ENCODE measurements around the gene CTNND2. TPM values are rescaled to one million over a fixed set of nuclear protein-coding genes. Genes with fewer than 3 reads are reported as not detected.

CTNND2 gene
- total and polyA plus RNA-seq, 10 of the 15 experiments (the other 5 are each of a cell fraction or from before 2014, with no cell fraction given), result 0.02 to 0.16 (median 0.04) TPM; not detected in 7

- CTCF ChIA-PET, result interaction anchor here (0.6 kb wide), 1 partner anchor 317 kb away, joined by 4 read pairs; no protein-coding TSS in a partner anchor
- Histone ChIP-seq H3K4me1 (ENCODE audit: control insufficient read depth, insufficient read depth, low read length) (no peaks in the 10 kb centered on the region), H2AFZ (ENCODE audit: control insufficient read depth, low read depth, low read length) (no peak overlapping the region), H3K79me2 (ENCODE audit: control insufficient read depth, insufficient read depth, low read length) (no peaks in the 10 kb centered on the region), H3K9me3 (replicated peaks; ENCODE audit: control insufficient read depth, insufficient read depth, low read length) (no peaks in the 10 kb centered on the region), H3K27me3 (replicated peaks in 1 of 2; ENCODE audit: control insufficient read depth in 2 of 2, insufficient read depth in 2 of 2, low read length in 1 of 2) (peaks cover 3 to 8% of the 10 kb centered on the region in 2 experiments; a peak in 3 of 4 replicates), H3K4me2 (ENCODE audit: control insufficient read depth, insufficient read depth) (no peak overlapping the region), H3K36me3 (ENCODE audit: control insufficient read depth in 2 of 2, insufficient read depth in 2 of 2, low read length in 1 of 2) (no peaks in the 10 kb centered on the region), H4K20me1 (ENCODE audit: control insufficient read depth, insufficient read depth) (no peaks in the 10 kb centered on the region), H3K27ac (ENCODE audit: control insufficient read depth, insufficient read depth) (no peak overlapping the region), H3K4me3 (no peak overlapping the region), H3K9ac (ENCODE audit: control insufficient read depth, insufficient read depth, low read length) (no peak overlapping the region)
- in situ Hi-C loops (cut with MboI), result no loop called here
- intact Hi-C loops (cut with micrococcal nuclease; ENCODE audit: unreplicated experiment), result no loop called here
- no peak for DNase-seq (ENCODE audit: low read depth, low spot score)
- 41% methylated on average over 7 of the region's 7 CpGs for WGBS (ENCODE audit: insufficient coverage, insufficient replicate concordance, low lambda C conversion rate, missing lambda C conversion rate)
- BruUV-seq (replicated peaks), result no TSS peak
- ATAC-seq, result no peak
- SMC1A ChIA-PET (ENCODE audit: uncharacterized antibody, unreplicated experiment), result no interaction called here
- RAD21 ChIA-PET (ENCODE audit: unreplicated experiment), result no interaction called here
- POLR2A ChIA-PET, result no interaction called here
- no peak for FAIRE-seq
- TF ChIP-seq CEBPZ (IDR thresholded peaks at IDR 0.05; ENCODE audit: low read depth, low read length), result no peak
- no peak for TF ChIP-seq SREBF1 (IDR thresholded peaks at IDR 0.05; ENCODE audit: low read length)
- no peak for TF ChIP-seq BMI1 (IDR thresholded peaks at IDR 0.05; ENCODE audit: borderline replicate concordance)
- no peak for TF ChIP-seq SRF (IDR thresholded peaks at IDR 0.05; ENCODE audit: low read depth in 2 of 2, low read length in 2 of 2)
- TF ChIP-seq, protein P1, sequence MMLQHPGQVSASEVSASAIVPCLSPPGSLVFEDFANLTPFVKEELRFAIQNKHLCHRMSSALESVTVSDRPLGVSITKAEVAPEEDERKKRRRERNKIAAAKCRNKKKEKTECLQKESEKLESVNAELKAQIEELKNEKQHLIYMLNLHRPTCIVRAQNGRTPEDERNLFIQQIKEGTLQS (IDR thresholded peaks at IDR 0.05; ENCODE audit: borderline replicate concordance, extremely low read depth, low read depth, low read length), result no peak
- TF ChIP-seq, protein P2, sequence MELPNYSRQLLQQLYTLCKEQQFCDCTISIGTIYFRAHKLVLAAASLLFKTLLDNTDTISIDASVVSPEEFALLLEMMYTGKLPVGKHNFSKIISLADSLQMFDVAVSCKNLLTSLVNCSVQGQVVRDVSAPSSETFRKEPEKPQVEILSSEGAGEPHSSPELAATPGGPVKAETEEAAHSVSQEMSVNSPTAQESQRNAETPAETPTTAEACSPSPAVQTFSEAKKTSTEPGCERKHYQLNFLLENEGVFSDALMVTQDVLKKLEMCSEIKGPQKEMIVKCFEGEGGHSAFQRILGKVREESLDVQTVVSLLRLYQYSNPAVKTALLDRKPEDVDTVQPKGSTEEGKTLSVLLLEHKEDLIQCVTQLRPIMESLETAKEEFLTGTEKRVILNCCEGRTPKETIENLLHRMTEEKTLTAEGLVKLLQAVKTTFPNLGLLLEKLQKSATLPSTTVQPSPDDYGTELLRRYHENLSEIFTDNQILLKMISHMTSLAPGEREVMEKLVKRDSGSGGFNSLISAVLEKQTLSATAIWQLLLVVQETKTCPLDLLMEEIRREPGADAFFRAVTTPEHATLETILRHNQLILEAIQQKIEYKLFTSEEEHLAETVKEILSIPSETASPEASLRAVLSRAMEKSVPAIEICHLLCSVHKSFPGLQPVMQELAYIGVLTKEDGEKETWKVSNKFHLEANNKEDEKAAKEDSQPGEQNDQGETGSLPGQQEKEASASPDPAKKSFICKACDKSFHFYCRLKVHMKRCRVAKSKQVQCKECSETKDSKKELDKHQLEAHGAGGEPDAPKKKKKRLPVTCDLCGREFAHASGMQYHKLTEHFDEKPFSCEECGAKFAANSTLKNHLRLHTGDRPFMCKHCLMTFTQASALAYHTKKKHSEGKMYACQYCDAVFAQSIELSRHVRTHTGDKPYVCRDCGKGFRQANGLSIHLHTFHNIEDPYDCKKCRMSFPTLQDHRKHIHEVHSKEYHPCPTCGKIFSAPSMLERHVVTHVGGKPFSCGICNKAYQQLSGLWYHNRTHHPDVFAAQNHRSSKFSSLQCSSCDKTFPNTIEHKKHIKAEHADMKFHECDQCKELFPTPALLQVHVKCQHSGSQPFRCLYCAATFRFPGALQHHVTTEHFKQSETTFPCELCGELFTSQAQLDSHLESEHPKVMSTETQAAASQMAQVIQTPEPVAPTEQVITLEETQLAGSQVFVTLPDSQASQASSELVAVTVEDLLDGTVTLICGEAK (IDR thresholded peaks at IDR 0.05; ENCODE audit: borderline replicate concordance), result no peak
- TF ChIP-seq ZNF24 (IDR thresholded peaks at IDR 0.05), result no peak
- no peak for TF ChIP-seq JUNB (IDR thresholded peaks at IDR 0.05)
- no peak for TF ChIP-seq NFYA (IDR thresholded peaks at IDR 0.05; ENCODE audit: borderline replicate concordance, low read depth, low read length)
- TF ChIP-seq TCF7 (IDR thresholded peaks at IDR 0.05; ENCODE audit: borderline replicate concordance), result no peak
- no peak for TF ChIP-seq FOXK2 (IDR thresholded peaks at IDR 0.05)
- TF ChIP-seq TARDBP (IDR thresholded peaks at IDR 0.05; ENCODE audit: borderline replicate concordance), result no peak
- TF ChIP-seq WRNIP1 (IDR thresholded peaks at IDR 0.05; ENCODE audit: borderline replicate concordance, low read depth, low read length), result no peak
- no peak for TF ChIP-seq POU2F2 (IDR thresholded peaks at IDR 0.05; ENCODE audit: borderline replicate concordance, low read depth, low read length)
- TF ChIP-seq HDAC2 (IDR thresholded peaks at IDR 0.05), result no peak
- TF ChIP-seq NRF1 (conservative IDR thresholded peaks at IDR 0.05; ENCODE audit: low read depth, low read length), result no peak
- no peak for TF ChIP-seq ATF7 (IDR thresholded peaks at IDR 0.05; ENCODE audit: low read depth)
- TF ChIP-seq NR2C1 (IDR thresholded peaks at IDR 0.05), result no peak
Measured at GRCh38 chr5:11383506-11384095, 520.6 kb downstream of the CTNND2 start.

All from GM12878 (cell line).